ENCODE results near the gene SLIT1. TPM values are rescaled to one million over a fixed set of nuclear protein-coding genes. Genes with fewer than 3 reads are reported as not detected.

SLIT1 gene
- total RNA-seq, 4 donors from 2014 or later: 0.35 to 0.49 TPM; not detected in 2

GRCh38 chr10:97080051-97080776 is 105.5 kb downstream of the SLIT1 start:
- Histone ChIP-seq H3K9me3 (no peaks in the 10 kb centered on the region), H3K4me3 (no peak overlapping the region), H3K27me3 (no peaks in the 10 kb centered on the region), H3K27ac (no peak overlapping the region), H3K36me3 (no peaks in the 10 kb centered on the region), H3K4me1 (no peaks in the 10 kb centered on the region)
- intact Hi-C loops (cut with DNase I; ENCODE audit: low total_unique reads): no loop called here
- TF ChIP-seq, protein P1, sequence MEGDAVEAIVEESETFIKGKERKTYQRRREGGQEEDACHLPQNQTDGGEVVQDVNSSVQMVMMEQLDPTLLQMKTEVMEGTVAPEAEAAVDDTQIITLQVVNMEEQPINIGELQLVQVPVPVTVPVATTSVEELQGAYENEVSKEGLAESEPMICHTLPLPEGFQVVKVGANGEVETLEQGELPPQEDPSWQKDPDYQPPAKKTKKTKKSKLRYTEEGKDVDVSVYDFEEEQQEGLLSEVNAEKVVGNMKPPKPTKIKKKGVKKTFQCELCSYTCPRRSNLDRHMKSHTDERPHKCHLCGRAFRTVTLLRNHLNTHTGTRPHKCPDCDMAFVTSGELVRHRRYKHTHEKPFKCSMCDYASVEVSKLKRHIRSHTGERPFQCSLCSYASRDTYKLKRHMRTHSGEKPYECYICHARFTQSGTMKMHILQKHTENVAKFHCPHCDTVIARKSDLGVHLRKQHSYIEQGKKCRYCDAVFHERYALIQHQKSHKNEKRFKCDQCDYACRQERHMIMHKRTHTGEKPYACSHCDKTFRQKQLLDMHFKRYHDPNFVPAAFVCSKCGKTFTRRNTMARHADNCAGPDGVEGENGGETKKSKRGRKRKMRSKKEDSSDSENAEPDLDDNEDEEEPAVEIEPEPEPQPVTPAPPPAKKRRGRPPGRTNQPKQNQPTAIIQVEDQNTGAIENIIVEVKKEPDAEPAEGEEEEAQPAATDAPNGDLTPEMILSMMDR (IDR thresholded peaks at IDR 0.05): no peak
- no peak for TF ChIP-seq POLR2A (IDR thresholded peaks at IDR 0.05)
- no peak for DNase-seq

DNA sequence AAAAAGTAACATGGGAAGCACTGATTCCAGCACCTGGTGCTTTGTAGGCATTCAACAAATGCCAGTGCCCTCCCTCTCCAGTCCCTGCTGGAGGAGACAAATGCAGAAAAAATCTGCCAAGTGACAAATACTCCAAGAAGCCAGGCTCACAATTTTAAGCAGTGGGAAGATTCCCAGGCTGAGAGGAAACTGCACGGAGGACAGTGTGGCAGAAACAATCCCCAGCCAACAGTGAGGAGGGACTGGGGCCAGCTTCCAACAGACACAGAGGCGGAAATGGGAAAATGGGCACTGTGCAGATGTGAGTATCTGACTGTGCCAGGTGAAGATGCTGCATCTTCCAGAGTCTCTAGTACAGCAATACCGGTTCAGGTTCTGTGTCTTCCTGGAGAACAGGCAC is 106.3 kb downstream of the SLIT1 start:
- intact Hi-C loops (cut with DNase I; ENCODE audit: low total_unique reads): no loop called here
- Histone ChIP-seq H3K4me1 (no peaks in the 10 kb centered on the region), H3K27me3 (no peaks in the 10 kb centered on the region), H3K27ac (no peak overlapping the region), H3K4me3 (no peak overlapping the region), H3K36me3 (no peaks in the 10 kb centered on the region), H3K9me3 (no peaks in the 10 kb centered on the region)
- no peak for TF ChIP-seq POLR2A (IDR thresholded peaks at IDR 0.05)
- TF ChIP-seq, protein P1 (IDR thresholded peaks at IDR 0.05): no peak
- no peak for DNase-seq

DNA sequence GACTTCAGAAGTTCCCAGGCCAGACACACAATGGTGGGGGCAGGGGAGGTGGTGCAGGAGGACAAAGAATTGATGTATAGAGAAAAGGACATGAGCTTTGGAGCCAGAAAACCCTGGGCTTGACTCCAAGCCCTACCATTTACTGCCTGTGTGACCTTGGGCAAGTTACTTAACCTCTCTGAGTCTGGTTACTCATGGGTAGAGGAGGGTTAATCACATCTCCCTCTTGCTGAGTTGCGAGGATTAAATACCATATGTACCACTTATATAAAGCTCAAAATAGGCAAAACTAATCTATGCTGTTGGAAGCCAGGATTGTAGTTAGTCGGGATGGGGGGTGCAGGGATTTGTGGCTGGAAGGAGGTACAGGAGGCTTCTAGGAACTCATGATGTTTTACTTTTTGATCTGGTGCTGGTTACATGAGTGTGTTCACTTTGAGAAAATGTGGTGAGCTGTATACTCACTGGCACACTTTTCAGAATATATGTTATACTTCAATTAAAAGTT is 106.8 kb downstream of the SLIT1 start:
- Histone ChIP-seq H3K4me3 (no peak overlapping the region), H3K9me3 (no peaks in the 10 kb centered on the region), H3K27me3 (no peaks in the 10 kb centered on the region), H3K27ac (no peak overlapping the region), H3K36me3 (no peaks in the 10 kb centered on the region), H3K4me1 (no peaks in the 10 kb centered on the region)
- intact Hi-C loops (cut with DNase I; ENCODE audit: low total_unique reads): no loop called here
- TF ChIP-seq, protein P1 (IDR thresholded peaks at IDR 0.05): no peak
- TF ChIP-seq POLR2A (IDR thresholded peaks at IDR 0.05): no peak
- no peak for DNase-seq

GRCh38 chr10:97078261-97078937 is 107.4 kb downstream of the SLIT1 start:
- H3K27ac ChIP-seq: no peak overlapping the region
- TF ChIP-seq, protein P1 (IDR thresholded peaks at IDR 0.05): no peak
- TF ChIP-seq POLR2A (IDR thresholded peaks at IDR 0.05): no peak
- H3K36me3 ChIP-seq: no peaks in the 10 kb centered on the region
- no peak for DNase-seq
- no peaks in the 10 kb centered on the region for H3K9me3 ChIP-seq
- no peak overlapping the region for H3K4me3 ChIP-seq
- H3K4me1 ChIP-seq: no peaks in the 10 kb centered on the region
- intact Hi-C loops (cut with DNase I; ENCODE audit: low total_unique reads): no loop called here
- H3K27me3 ChIP-seq: no peaks in the 10 kb centered on the region

DNA sequence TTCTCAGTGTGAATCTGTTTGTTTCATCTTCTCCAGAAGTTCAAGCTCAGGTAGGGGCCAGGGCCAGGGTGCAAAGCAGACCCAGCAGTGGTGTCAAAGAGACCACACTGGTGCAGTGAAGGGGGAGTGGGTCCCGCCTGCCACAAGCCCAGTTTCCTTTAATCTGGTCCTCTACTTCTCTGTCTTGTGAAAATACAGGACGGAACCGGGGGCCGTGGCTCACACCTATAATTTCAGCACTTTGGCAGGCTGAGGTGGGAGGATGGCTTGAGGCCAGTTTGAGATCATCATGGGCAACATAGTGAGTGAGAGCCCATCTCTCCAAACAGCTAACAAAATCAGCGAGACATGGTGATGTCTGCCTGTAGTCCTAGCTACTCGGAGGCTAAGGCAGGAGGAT is 109.0 kb downstream of the SLIT1 start:
- no peak for DNase-seq
- TF ChIP-seq, protein P1 (IDR thresholded peaks at IDR 0.05): no peak
- TF ChIP-seq POLR2A (IDR thresholded peaks at IDR 0.05): no peak
- no peak overlapping the region for H3K27ac ChIP-seq
- intact Hi-C loops (cut with DNase I; ENCODE audit: low total_unique reads): no loop called here
- no peak overlapping the region for H3K4me3 ChIP-seq
- no peaks in the 10 kb centered on the region for H3K36me3 ChIP-seq
- no peaks in the 10 kb centered on the region for H3K4me1 ChIP-seq
- H3K9me3 ChIP-seq: no peaks in the 10 kb centered on the region
- H3K27me3 ChIP-seq: no peaks in the 10 kb centered on the region

All from uterus (tissue), 4 donors.